Activated T-helper 1 cell treated with anti-CD3 and anti-CD28 coated beads, Interleukin-2, amount 50 U/mL, for 16 hours (primary cell): ENCODE results near the gene EYS.
"Not testable (repeated sequence)": the region's sequence is repeated elsewhere in the genome, so short reads cannot be mapped to it uniquely, and the experiment has no call there.

Experiments used
- DNase-seq, 2 donors: peaks; one replicate each; pipeline ENCODE4 v3.0.0-alpha.2; 2020; ENCODE audit warnings: low read depth in 1 of 2, low spot score in 1 of 2

EYS gene

GRCh38 chr6:63882208-63882607 is 1824.8 kb downstream of the EYS start:
- DNase-seq, result no peak

GRCh38 chr6:63881791-63882190 is 1825.2 kb downstream of the EYS start:
- DNase-seq, result no peak

DNA sequence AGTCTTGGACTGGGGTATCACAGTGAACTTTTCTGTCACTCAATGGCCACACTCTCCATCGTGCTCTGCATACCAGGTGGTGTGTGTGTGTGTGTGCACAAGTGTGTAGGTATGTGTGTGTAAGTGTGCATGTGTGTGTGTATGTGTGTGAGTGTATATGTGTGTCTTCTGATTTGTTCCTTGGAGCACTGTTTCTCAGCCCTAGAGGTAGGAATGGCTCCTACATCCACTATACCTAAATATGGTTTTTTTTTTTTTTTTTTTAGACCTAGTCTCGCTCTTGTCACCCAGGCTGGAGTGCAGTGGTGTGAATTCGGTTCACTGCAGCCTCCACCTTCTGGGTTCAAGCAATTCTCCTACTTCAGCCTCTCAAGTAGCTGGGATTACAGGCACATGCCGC is 1834.8 kb downstream of the EYS start:
- DNase-seq, result no peak

- no peak for DNase-seq
Measured at GRCh38 chr6:63868351-63868750, 1838.7 kb downstream of the EYS start.

DNA sequence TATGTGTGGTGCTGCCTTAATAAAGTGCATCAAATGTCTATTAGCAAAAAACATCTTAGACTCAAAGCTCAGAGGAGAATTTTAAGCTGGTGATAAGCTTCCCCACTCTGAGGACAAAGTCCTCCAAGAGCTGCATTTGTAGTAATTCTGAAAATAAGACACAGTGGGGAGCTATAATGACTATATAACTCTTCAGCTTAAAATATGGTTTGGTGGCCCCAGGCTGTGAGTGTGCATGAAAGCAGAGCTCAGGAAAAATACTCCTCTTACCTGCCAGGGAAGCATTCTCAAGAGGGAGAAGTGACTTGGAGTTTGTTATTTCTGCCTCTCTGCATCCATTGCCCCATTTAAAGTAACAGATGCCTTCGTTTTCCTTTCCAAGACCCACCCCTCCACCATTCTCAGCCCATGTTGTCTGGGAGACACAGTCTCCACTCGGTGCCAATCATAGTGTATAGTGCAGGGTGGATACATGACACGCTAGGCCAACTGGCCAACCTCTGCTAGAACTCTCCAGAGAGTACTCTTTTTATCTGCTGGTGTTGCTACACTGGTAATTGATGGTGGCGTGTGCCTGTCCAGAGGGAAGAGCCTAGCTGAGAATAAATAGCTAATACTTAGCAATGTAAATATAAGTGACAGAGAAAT is 1842.2 kb downstream of the EYS start:
- no peak for DNase-seq

GRCh38 chr6:63864061-63864460 is 1843.0 kb downstream of the EYS start:
- DNase-seq, result no peak

DNA sequence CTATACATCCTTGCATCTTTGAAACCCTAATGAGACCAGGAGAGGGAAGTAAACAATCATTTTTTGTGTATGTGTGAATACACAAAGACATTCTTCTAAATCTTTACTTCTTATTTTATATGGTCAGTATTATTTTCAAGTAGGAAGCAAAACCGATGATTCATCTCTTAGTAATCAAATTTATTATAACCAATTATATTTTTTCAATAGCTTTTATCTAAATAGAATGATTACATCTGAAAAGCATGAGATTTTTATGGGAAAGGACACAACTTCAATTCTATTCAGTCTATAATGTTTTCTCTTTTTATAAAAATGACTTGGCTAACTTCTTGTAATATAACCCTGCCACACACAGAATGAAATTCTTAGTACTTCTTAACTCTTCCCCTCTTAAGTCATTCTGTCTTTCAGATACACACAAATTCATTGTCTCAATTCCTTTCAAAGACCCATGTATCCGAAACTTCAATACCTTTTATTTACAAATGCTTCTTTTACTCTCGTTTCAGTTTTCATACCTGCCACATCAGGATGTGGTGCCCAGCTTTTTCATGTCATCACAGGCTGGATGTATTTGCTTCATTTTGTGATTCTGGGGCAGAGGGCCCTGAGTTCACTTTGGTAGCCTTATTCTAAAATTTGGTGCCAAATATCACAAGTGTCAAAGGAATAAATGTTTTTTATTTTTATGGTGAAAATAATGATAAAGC is 1844.4 kb downstream of the EYS start:
- no peak for DNase-seq

- DNase-seq, result no peak
Measured at GRCh38 chr6:63859528-63859927, 1847.5 kb downstream of the EYS start.

GRCh38 chr6:63858691-63859090 is 1848.3 kb downstream of the EYS start:
- no peak for DNase-seq

DNA sequence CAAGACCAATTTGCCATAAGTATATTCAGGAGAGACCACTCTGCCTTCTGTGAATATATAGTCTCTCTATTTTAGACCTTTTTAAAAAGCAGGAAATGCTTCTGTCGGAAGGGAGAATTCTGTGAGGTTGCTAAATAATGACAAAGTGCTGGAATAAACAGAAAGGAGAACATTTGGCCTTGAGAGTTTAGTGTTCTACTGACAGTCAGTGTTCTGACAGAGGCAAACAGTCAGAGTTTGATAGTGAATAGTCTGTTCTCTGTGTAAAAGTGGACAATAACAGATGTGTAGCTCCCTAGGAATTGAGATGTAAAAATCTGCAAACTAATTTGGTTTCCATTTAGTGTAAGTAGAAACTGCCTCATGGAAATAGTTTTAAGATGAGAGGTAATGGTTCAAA is 1850.8 kb downstream of the EYS start:
- DNase-seq, result no peak

- no peak for DNase-seq
Measured at GRCh38 chr6:63844287-63844686, 1862.7 kb downstream of the EYS start.

GRCh38 chr6:63839485-63839884 is 1867.5 kb downstream of the EYS start:
- no peak for DNase-seq

- not testable (repeated sequence) for DNase-seq
Measured at GRCh38 chr6:63828678-63829077, 1878.3 kb downstream of the EYS start.

- no peak for DNase-seq
Measured at GRCh38 chr6:63824722-63825121, 1882.3 kb downstream of the EYS start.

GRCh38 chr6:63821442-63821841 is 1885.6 kb downstream of the EYS start:
- DNase-seq, result no peak

GRCh38 chr6:63819831-63820230 is 1887.2 kb downstream of the EYS start:
- no peak for DNase-seq

DNA sequence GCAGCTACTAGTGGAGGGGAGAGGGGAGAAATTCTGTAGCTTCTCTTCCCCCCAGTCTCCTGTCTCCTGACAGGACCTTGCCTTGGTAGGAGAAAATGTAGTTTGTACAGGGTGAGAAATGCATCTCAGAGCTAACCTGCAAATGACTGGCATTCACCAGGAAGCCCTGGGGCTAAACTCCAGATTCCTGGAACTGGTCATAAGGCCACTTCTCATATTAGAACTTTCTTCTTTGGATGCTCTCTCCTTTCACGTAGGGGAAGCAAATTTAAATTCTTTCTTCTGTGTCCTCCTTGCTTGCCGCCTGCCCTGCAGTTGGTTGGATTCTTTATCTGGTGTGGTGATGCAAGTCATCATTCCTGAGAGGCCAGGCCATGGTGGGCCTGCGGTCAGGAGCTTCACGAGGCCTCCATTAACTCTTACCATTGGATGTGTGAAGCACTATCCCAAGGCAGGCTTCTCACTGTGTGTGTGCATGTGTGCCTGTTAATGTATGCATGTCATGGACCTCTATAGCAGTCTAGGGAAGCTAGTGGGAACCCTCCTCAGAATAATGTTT is 1889.5 kb downstream of the EYS start:
- no peak for DNase-seq

DNA sequence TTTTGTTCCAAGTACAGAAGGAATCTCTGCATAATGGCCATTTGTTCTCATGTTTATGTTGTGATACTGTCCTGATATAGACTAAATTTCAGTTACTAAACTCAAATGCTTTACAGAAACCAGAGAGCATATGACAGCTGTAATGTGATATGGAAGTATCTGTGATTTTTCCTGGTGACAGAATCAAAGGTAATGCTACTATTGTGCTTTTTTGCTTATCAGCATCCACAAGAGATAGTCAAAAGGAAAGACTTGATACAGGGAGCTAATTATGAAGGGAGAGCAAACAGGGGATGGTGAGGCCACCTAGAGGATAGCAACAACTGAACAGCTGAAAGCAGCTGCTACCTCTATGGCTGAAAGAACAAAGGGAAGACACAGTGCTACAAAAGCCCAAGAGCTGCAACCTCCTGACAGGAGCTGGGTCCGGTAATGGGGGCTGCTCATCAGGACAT is 1890.0 kb downstream of the EYS start:
- DNase-seq, result no peak

- DNase-seq, result no peak
Measured at GRCh38 chr6:63816401-63816981, 1890.5 kb downstream of the EYS start.

GRCh38 chr6:63814459-63814858 is 1892.6 kb downstream of the EYS start:
- DNase-seq, result no peak

DNA sequence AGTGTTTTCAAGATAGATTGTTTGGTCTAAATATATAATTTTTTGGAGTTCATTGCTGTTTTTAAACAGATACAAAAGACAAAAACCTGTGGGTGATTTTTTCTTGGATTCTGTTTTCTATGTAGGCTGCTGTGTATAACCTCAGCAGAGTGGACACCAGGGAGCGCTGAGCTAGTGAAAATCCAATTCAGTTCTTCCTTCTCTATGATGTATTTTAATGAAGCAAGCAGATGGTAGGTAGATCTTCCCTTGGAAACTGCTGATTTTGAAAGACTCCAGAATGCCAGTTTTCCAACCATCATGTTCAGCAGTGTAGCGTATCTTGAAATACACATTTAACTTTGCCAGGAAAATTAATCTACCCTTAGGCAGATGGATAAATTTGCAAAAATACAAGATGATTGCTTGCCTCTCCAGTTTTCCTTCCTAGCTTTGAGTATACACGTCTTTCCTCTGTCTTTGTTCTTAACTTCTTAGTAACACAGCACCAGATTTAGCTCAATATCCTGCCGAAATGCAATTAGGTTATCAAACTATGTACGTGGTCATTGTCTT is 1893.4 kb downstream of the EYS start:
- no peak for DNase-seq

- no peak for DNase-seq
Measured at GRCh38 chr6:63808576-63808975, 1898.5 kb downstream of the EYS start.
